GM21786 (cell line): Measurements from ENCODE around the gene SORCS2.

Experiments used
- ATAC-seq: cut with Tn5 transposase; IDR thresholded peaks from one replicate; pipeline ENCODE4 v1.9.1; 2021; ENCODE audit not compliant: unreplicated experiment

SORCS2 gene

DNA sequence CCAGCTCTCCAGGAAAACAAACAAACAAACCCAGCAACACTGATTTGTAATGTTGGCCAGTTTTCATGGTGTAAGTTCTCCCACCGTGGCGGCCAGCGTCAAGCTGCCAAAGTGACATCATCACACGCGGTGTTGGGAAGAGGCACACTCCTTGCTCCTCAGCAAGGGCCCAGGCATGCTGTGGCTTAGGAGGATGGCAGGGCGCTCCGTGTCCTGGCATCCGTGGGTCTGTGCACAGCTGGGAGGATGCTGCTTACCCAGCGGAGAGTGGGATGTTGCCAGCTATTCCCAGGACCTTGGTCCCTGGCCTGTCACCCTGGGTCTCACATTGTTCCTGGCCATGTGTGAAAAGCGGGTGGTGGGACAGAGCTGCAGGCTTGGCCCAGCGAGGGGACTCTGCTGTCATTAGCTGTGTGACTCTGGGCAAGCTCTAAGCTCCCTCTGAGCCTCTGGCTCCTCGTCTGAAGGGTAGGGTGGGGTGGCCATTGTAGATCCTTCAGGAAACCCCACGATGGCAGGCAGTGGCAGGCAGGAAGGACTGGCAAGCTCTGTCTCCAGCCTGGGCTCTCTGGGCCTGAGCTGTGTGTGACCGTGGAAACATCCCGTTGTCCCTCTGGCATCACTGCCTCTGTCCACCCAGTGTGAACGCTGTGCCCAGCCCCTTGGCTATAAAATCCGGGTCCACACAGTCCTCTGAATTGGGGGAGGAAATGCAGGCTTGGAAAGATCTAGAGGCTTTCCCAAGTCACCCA is 231.6 kb downstream of the SORCS2 start:
- no peak for ATAC-seq

GRCh38 chr4:7424553-7425111 is 232.3 kb downstream of the SORCS2 start:
- no peak for ATAC-seq

DNA sequence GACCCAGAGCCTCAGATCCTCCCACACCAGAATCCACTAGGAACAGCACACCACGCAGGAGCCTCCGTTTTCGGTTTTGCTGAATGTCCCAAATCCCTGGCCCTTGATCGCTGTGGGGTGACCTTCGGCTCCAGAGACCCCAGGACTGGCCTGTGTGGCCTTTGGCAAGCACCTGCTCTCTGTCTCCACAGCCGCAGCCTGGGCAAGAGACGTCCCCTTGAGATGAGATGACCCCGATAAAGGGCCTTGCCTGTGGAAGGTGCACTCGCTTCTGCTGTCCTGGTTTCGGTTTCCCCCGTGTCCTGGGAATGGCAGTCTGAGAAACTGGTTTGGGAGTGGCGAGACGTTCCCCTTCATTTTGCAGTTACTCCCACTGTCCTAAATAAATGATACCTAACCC is 232.8 kb downstream of the SORCS2 start:
- ATAC-seq = no peak

GRCh38 chr4:7425591-7426468 is 233.5 kb downstream of the SORCS2 start:
- no peak for ATAC-seq

GRCh38 chr4:7426525-7427171 is 234.3 kb downstream of the SORCS2 start:
- ATAC-seq = no peak

DNA sequence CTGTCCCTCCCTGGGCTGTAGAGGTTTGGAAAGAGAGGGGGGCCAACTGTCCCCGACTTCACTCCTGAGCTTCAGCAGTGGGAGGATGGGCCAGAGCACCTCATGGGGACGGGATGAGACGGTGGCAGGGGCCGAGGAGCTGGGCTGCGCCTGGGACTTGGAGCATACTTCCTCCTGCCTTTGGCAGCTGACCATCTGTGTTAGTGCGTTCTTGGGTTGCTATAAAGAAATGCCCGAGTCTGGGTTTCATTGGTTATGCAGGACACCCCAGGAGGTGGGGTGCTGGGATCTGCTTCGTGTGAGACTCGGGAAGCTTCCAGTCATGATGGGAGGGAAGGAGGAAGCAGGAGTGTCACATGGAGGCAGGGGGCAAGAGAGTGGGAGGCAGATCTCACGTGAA is 235.0 kb downstream of the SORCS2 start:
- no peak for ATAC-seq

GRCh38 chr4:7427831-7428260 is 235.5 kb downstream of the SORCS2 start:
- ATAC-seq = no peak

- ATAC-seq = no peak
Observed at GRCh38 chr4:7428261-7429068, 236.1 kb downstream of the SORCS2 start.

- ATAC-seq = no peak
Observed at GRCh38 chr4:7429069-7429416, 236.7 kb downstream of the SORCS2 start.

DNA sequence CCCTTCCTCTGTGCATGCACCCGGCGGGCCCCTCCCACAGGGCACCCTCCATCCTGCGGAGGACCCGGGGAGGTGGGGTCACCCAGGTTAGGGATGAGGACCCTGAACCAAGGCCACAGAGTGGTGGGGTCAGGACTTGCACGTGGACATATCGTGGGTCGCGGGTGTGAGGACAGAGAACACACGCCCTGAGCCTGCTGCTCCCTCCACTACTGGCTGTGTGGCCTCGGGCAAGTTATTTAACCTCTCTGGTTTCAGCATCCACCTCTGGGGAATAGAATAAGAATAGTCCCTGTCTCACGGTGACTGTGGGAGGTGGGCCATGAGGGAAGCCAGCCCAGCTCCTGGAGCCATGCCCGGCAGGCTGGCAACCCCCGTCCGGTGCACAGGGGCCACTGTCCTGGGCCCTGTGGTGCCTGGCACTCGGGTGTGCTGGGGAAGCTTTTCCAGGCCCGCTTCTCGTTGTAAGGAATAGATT is 237.3 kb downstream of the SORCS2 start:
- no peak for ATAC-seq

- ATAC-seq = no peak
Observed at GRCh38 chr4:7430368-7430964, 238.1 kb downstream of the SORCS2 start.

GRCh38 chr4:7430965-7431695 is 238.8 kb downstream of the SORCS2 start:
- no peak for ATAC-seq

GRCh38 chr4:7431696-7432530 is 239.6 kb downstream of the SORCS2 start:
- no peak for ATAC-seq

- no peak for ATAC-seq
Observed at GRCh38 chr4:7432531-7433375, 240.4 kb downstream of the SORCS2 start.

DNA sequence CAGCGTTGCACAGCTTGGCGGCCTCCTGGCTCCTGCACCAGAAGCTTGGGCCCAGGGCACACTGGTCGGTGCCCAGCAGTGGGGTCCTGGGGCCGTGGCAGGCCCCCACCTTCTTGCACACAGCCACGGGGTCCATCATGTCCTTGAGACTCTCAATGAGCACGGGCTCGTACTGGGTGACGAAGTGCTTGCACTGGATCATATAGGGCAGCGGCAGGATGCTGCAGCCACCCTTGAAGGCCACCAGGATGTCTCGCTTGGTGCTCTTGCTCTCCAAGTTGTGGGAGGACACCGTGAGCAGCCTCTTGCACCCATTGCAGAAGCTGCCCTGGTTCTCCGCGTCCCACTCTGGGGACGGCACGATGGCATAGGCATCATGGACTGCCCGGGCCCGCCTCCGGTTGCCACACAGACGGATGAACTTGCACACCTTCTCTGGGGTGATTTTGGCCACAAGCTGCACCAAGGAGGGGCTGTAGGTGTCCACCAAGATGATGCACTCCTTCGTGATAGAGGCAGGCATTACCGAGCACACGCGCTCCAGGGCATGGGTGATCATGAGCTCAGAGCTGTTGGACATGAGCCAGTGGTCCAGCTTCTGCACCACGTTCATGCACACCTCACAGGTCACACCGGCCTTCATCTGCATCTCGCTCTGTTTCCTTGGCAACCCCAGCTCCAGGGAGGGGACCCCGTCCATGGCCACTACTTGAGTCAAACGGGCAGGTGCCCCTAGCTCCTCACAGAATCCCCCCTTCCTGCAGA is 241.2 kb downstream of the SORCS2 start:
- ATAC-seq = no peak

DNA sequence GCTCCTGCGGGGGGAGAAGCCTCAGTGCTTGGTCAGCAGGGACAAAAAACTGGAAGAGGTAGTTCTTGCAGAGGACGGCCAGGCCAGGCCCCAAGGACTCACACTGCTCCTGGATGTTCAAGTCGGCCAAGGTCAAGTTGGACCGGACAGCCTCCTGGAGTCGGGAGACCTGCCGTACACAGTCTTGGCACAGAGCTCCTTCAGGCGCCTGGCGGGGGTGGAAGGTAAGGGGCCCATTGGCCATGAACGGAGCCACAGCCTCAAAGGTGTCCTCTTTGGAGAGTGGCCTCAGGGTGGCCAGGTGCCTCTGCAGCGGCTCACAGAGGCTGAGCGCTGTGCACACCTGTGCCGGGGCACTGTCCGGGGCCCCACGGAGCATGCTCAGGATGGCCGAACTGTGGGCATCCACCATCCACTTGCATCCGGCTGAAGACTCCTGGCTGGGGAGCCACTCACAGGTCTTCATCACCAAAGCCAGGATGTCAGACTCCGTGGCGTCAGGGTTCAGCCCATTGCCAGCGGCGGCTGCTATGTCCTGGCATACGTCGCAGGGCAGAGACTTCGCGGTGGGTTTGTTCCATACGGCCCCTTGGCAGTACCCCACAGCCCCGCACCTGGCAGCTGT is 241.9 kb downstream of the SORCS2 start:
- ATAC-seq = no peak
